ENCODE measurements around the gene WBP2.

DNA sequence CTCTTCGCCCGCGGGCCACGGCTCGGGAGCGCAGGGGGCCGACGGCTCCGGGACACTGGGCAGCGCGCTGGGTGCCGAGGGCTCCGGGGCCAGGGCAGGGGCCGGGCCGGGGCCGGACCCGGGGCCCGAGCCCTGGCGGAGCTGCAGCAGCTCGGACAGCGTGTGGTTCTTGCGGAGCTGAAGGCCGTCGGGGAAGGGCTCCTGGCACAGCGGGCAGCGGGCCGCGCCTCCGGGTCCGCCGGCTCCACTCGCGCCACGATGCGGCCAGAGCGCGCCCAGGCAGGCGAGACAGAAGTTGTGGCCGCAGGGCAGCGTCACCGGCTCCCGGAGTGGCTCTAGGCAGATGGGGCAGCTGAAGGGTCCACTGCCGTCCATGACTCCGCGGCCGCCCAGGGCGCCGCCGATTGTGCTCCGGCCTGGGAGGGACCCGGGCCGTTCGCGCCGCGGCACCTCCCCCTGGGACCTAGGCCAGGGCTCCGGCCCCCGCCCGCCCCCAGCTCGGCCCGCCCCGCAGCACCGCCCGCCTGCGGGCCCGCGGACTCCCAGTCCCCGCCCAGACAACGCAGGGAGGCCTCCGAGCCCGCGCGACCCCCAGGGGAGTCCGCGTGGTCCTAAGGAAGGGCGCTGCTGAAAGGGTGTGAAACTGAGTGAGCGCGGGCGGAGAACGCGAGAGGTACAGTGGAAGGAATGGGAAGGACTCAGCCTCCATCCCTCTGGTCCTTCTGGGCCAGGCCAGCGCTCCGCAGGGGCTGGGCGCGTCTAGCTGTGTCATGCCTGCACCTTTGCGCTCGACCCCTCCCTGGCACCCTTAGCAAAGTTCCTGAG, 23.3 kb upstream of the WBP2 start, which contains the start of gene TRIM47:
- no peak for TF ChIP-seq TAF1 (IDR thresholded peaks at IDR 0.05; ENCODE audit: low read depth)
- TF ChIP-seq, protein P1, sequence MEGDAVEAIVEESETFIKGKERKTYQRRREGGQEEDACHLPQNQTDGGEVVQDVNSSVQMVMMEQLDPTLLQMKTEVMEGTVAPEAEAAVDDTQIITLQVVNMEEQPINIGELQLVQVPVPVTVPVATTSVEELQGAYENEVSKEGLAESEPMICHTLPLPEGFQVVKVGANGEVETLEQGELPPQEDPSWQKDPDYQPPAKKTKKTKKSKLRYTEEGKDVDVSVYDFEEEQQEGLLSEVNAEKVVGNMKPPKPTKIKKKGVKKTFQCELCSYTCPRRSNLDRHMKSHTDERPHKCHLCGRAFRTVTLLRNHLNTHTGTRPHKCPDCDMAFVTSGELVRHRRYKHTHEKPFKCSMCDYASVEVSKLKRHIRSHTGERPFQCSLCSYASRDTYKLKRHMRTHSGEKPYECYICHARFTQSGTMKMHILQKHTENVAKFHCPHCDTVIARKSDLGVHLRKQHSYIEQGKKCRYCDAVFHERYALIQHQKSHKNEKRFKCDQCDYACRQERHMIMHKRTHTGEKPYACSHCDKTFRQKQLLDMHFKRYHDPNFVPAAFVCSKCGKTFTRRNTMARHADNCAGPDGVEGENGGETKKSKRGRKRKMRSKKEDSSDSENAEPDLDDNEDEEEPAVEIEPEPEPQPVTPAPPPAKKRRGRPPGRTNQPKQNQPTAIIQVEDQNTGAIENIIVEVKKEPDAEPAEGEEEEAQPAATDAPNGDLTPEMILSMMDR (IDR thresholded peaks at IDR 0.05; ENCODE audit: poor library complexity, severe bottlenecking), result peak; percentile 37
- no peak for TF ChIP-seq EP300 (conservative IDR thresholded peaks at IDR 0.05; ENCODE audit: poor library complexity, severe bottlenecking)
- TF ChIP-seq EZH2 (IDR thresholded peaks at IDR 0.05; ENCODE audit: borderline replicate concordance, insufficient read depth, low read length, poor library complexity, severe bottlenecking), result no peak
- TF ChIP-seq SMC3 (conservative IDR thresholded peaks at IDR 0.05; ENCODE audit: poor library complexity), result peak; percentile 9
